ENCODE measurements around the gene ATP5F1A. TPM values are rescaled to one million over a fixed set of nuclear protein-coding genes. Genes with fewer than 3 reads are reported as not detected.
"Not testable (repeated sequence)": the region's sequence is repeated elsewhere in the genome, so short reads cannot be mapped to it uniquely, and the experiment has no call there.

Gene ATP5F1A
- total RNA-seq, 1 donor from 2014 or later, result 666 TPM

DNA sequence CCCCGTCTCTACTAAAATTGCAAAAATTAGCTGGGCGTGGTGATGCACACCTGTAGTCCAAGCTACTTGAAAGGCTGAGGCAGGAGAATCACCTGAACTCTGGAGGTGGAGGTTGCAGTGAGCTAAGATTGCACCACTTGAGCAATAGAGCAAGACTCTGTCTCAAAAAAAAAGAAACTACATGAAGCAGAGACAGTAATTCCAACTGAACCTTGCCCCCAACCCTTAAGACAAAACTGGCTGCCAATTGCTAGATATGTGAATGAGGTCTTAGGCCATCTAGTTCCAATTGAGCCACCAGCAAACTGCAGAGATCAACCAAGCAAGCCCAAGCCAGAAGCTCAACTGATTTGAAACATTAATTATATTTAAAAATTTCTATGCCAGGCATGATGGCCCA is 32.0 kb upstream of the ATP5F1A start:
- no peak for FAIRE-seq
- no peaks in the 10 kb centered on the region for H3K36me3 ChIP-seq (ENCODE audit: control insufficient read depth, insufficient read depth, low read length)
- TF ChIP-seq, protein P1, sequence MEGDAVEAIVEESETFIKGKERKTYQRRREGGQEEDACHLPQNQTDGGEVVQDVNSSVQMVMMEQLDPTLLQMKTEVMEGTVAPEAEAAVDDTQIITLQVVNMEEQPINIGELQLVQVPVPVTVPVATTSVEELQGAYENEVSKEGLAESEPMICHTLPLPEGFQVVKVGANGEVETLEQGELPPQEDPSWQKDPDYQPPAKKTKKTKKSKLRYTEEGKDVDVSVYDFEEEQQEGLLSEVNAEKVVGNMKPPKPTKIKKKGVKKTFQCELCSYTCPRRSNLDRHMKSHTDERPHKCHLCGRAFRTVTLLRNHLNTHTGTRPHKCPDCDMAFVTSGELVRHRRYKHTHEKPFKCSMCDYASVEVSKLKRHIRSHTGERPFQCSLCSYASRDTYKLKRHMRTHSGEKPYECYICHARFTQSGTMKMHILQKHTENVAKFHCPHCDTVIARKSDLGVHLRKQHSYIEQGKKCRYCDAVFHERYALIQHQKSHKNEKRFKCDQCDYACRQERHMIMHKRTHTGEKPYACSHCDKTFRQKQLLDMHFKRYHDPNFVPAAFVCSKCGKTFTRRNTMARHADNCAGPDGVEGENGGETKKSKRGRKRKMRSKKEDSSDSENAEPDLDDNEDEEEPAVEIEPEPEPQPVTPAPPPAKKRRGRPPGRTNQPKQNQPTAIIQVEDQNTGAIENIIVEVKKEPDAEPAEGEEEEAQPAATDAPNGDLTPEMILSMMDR (IDR thresholded peaks at IDR 0.05; ENCODE audit: insufficient read depth, low read length, severe bottlenecking), result no peak
- no peak for DNase-seq (ENCODE audit: low read depth)
- H3K4me3 ChIP-seq (ENCODE audit: low read depth, low read length), result no peak overlapping the region
- no peaks in the 10 kb centered on the region for H3K27me3 ChIP-seq (ENCODE audit: control insufficient read depth, insufficient read depth, low read length)

DNA sequence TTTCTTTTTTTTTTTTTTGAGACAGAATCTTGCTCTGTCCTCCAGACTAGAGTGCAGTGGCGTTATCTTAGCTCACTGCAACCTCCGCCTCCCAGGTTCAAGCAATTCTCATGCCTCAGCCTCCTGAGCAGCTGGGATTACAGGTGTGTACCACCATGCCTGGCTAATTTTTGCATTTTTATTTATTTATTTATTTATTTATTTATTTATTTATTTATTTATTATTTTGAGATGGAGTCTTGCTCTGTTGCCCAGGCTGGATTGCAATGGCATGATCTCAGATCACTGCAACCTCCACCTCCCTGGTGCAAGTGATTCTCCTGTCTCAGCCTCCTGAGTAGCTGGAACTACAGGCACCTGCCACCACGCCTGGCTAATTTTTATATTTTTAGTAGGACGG is 28.5 kb upstream of the ATP5F1A start:
- not testable (repeated sequence) for H3K36me3 ChIP-seq (ENCODE audit: control insufficient read depth, insufficient read depth, low read length); FAIRE-seq; DNase-seq (ENCODE audit: low read depth); H3K4me3 ChIP-seq (ENCODE audit: low read depth, low read length); H3K27me3 ChIP-seq (ENCODE audit: control insufficient read depth, insufficient read depth, low read length)

DNA sequence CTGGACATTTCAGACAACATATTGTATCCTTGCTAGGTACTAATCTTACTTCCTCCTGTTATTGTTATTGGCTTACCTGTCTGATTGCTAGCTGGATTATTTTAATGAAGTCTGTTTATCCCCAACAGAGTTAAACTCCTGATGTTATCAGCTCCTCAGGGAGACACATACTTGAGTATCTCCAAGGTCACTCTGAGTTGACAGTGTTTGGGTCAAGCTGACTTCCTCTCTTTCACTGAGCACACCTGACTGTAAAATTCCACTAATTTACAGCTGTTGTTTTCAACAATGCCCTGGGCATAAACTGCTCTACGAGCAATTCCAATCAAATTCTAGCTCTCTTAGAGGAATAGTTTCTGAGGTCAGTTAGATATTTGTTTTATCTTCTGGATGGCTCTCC is 15.7 kb upstream of the ATP5F1A start:
- TF ChIP-seq, protein P1 (IDR thresholded peaks at IDR 0.05; ENCODE audit: insufficient read depth, low read length, severe bottlenecking), result no peak
- DNase-seq (ENCODE audit: low read depth), result no peak
- Histone ChIP-seq H3K36me3 (ENCODE audit: control insufficient read depth, insufficient read depth, low read length) (no peaks in the 10 kb centered on the region), H3K27me3 (ENCODE audit: control insufficient read depth, insufficient read depth, low read length) (no peaks in the 10 kb centered on the region), H3K4me3 (ENCODE audit: low read depth, low read length) (no peak overlapping the region)
- no peak for FAIRE-seq

DNA sequence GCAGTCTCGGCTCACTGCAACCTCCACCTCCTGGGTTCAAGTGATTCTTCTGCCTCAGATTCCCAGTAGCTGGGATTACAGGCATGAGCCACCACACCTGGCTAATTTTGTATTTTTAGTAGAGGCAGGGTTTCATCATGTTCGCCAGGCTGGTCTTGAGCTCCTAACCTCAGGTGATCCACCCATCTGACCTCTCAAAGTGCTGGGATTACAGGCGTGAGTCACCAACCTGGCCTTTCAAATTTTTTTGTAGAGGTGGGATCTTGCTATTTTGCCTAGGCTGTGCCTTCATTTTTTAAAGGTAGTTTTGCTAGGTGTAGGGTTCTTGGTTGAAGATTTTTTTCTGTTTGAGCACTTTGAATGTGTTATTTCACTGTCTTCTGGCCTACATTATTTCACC is 12.3 kb upstream of the ATP5F1A start:
- Histone ChIP-seq H3K27me3 (ENCODE audit: control insufficient read depth, insufficient read depth, low read length) (no peaks in the 10 kb centered on the region), H3K4me3 (ENCODE audit: low read depth, low read length) (no peak overlapping the region), H3K36me3 (ENCODE audit: control insufficient read depth, insufficient read depth, low read length) (no peaks in the 10 kb centered on the region)
- TF ChIP-seq, protein P1 (IDR thresholded peaks at IDR 0.05; ENCODE audit: insufficient read depth, low read length, severe bottlenecking), result no peak
- FAIRE-seq (no peak), DNase-seq (ENCODE audit: low read depth) (no peak)

- no peaks in the 10 kb centered on the region for H3K36me3 ChIP-seq (ENCODE audit: control insufficient read depth, insufficient read depth, low read length)
- DNase-seq (ENCODE audit: low read depth) (no peak), FAIRE-seq (no peak)
- H3K27me3 ChIP-seq (ENCODE audit: control insufficient read depth, insufficient read depth, low read length), result no peaks in the 10 kb centered on the region
- TF ChIP-seq, protein P1 (IDR thresholded peaks at IDR 0.05; ENCODE audit: insufficient read depth, low read length, severe bottlenecking), result no peak
- no peak overlapping the region for H3K4me3 ChIP-seq (ENCODE audit: low read depth, low read length)
These were observed 11.3 kb upstream of the ATP5F1A start for GRCh38 chr18:46109386-46109785.

GRCh38 chr18:46104128-46104911 is 6.2 kb upstream of the ATP5F1A start, which contains the start of gene HAUS1:
HAUS1 (plus strand) TSS chr18:46104385; CDS start chr18:46104412, 27 bp downstream.
- Histone ChIP-seq H3K27me3 (ENCODE audit: control insufficient read depth, insufficient read depth, low read length) (no peaks in the 10 kb centered on the region), H3K36me3 (ENCODE audit: control insufficient read depth, insufficient read depth, low read length) (no peaks in the 10 kb centered on the region), H3K4me3 (ENCODE audit: low read depth, low read length) (peak within 1 kb of the TSS; percentile 97)
- FAIRE-seq, result no peak
- peak; percentile 70 for DNase-seq (ENCODE audit: low read depth)
- TF ChIP-seq, protein P1 (IDR thresholded peaks at IDR 0.05; ENCODE audit: insufficient read depth, low read length, severe bottlenecking), result no peak

Data from bronchial epithelial cell (primary cell).